Myocyte (in vitro differentiated cells): ENCODE results near the gene DGKD. TPM values are rescaled to one million over a fixed set of nuclear protein-coding genes. Genes with fewer than 3 reads are reported as not detected.

Experiments used
- DNase-seq: peaks from one replicate; pipeline ENCODE4 v3.0.0-alpha.2; 2012; ENCODE audit warnings: low read depth
- total RNA-seq: library from RNA; depleted of rRNA; stranded (reverse); fragments of >200 nt; gene quantifications from 2 replicates; pipeline ENCODE4 v1.2.3, GENCODE V29; 2014

Gene DGKD
- total RNA-seq, 1 donor from 2014 or later, result 45.1 TPM

- no peak for DNase-seq
These were observed 101.8 kb downstream of the DGKD start for GRCh38 chr2:233456111-233456510.

- no peak for DNase-seq
These were observed 102.6 kb downstream of the DGKD start for GRCh38 chr2:233456934-233457333.

- DNase-seq, result no peak
These were observed 103.1 kb downstream of the DGKD start for GRCh38 chr2:233457356-233457755.

GRCh38 chr2:233458031-233458610 is 103.8 kb downstream of the DGKD start:
- no peak for DNase-seq

- no peak for DNase-seq
These were observed 104.5 kb downstream of the DGKD start for GRCh38 chr2:233458826-233459225.

GRCh38 chr2:233459426-233459825 is 105.1 kb downstream of the DGKD start:
- no peak for DNase-seq

GRCh38 chr2:233460726-233461441 is 106.6 kb downstream of the DGKD start:
- DNase-seq, result no peak

- no peak for DNase-seq
These were observed 107.2 kb downstream of the DGKD start for GRCh38 chr2:233461481-233461891.

GRCh38 chr2:233462202-233462785 is 108.0 kb downstream of the DGKD start:
- no peak for DNase-seq

GRCh38 chr2:233462826-233463470 is 108.7 kb downstream of the DGKD start:
- no peak for DNase-seq

- DNase-seq, result no peak
These were observed 109.3 kb downstream of the DGKD start for GRCh38 chr2:233463586-233463985.

- DNase-seq, result no peak
These were observed 109.8 kb downstream of the DGKD start for GRCh38 chr2:233464056-233464455.

GRCh38 chr2:233464531-233465240 is 110.4 kb downstream of the DGKD start:
- no peak for DNase-seq

- no peak for DNase-seq
These were observed 112.8 kb downstream of the DGKD start for GRCh38 chr2:233466991-233467603.

- DNase-seq, result no peak
These were observed 113.9 kb downstream of the DGKD start for GRCh38 chr2:233468047-233468740.

GRCh38 chr2:233468741-233469110 is 114.4 kb downstream of the DGKD start:
- no peak for DNase-seq

- no peak for DNase-seq
These were observed 115.1 kb downstream of the DGKD start for GRCh38 chr2:233469261-233470010.

- no peak for DNase-seq
These were observed 115.9 kb downstream of the DGKD start for GRCh38 chr2:233470011-233470687.

- DNase-seq, result no peak
These were observed 116.5 kb downstream of the DGKD start for GRCh38 chr2:233470839-233471238.
